GM12878 (cell line): ENCODE results near the gene GPER1. TPM values are rescaled to one million over a fixed set of nuclear protein-coding genes. Genes with fewer than 3 reads are reported as not detected.

Experiments used
- ATAC-seq: fragments of 200-7000 bp; cut with Tn5 transposase; 3 replicates; pipeline ENCODE4 v1.9.1; 2020; ENCODE audit warnings: mild to moderate bottlenecking, moderate library complexity
- BruUV-seq: library from RNA; stranded (reverse); fragments of 400-500 nt; replicated peaks from 2 replicates; lab custom pipeline; 2021; lab: Mats Ljungman, UMichigan
- CTCF ChIA-PET: fragments of 300-600 bp; sonication (Branson Sonifier 250); formaldehyde crosslinking; extraction: SDS; loops from one replicate; lab custom pipeline; 2021; ENCODE audit warnings: inconsistent platforms; lab: Yijun Ruan, JAX
- POLR2A ChIA-PET: fragments of 350-600 bp; formaldehyde crosslinking; extraction: SDS; loops from one replicate; lab custom pipeline; 2021; ENCODE audit warnings: inconsistent platforms; lab: Charles Lee
- RAD21 ChIA-PET: fragments of 300-600 bp; sonication (Branson Sonifier 250); formaldehyde crosslinking; loops from one replicate; lab custom pipeline; 2023; ENCODE audit warnings: antibody characterized with exemption; ENCODE audit not compliant: unreplicated experiment; lab: Charles Lee
- SMC1A ChIA-PET: fragments of 300-600 bp; sonication (Branson Sonifier 250); formaldehyde crosslinking; loops from one replicate; lab custom pipeline; 2023; ENCODE audit not compliant: unreplicated experiment, uncharacterized antibody; lab: Charles Lee
- DNase-seq: peaks from one replicate; pipeline ENCODE4 v3.0.0-alpha.2; 2011; ENCODE audit warnings: low read depth, low spot score
- FAIRE-seq: peaks from 3 replicates; lab custom pipeline; 2011; peaks lifted over from hg19 to GRCh38; lab: Jason Lieb, UNC
- H2AFZ ChIP-seq: 2 replicates; pipeline ENCODE4 v1.6.0; 2011; ENCODE audit warnings: low read depth, low read length, control low read depth; ENCODE audit not compliant: control insufficient read depth
- H3K27ac ChIP-seq: 2 replicates; pipeline ENCODE4 v1.5.1; 2011; ENCODE audit warnings: control low read depth; ENCODE audit not compliant: control insufficient read depth, insufficient read depth
- H3K27me3 ChIP-seq, 2 experiments: replicated peaks in 1 of 2; 2 replicates each; pipeline versions ENCODE4 v1.6.0 to v1.6.1; 2011; ENCODE audit warnings: low read length in 1 of 2; ENCODE audit not compliant: control insufficient read depth in 2 of 2, insufficient read depth in 2 of 2
- H3K36me3 ChIP-seq, 2 experiments: 2 replicates each; pipeline ENCODE4 v1.5.1; 2011; ENCODE audit warnings: low read length in 1 of 2; ENCODE audit not compliant: control insufficient read depth in 2 of 2, insufficient read depth in 2 of 2
- H3K4me1 ChIP-seq: 2 replicates; pipeline ENCODE4 v1.6.1; 2011; ENCODE audit warnings: mild to moderate bottlenecking, low read length, moderate library complexity, mixed read lengths; ENCODE audit not compliant: control insufficient read depth, insufficient read depth
- H3K4me2 ChIP-seq: 2 replicates; pipeline ENCODE4 v1.6.0; 2011; ENCODE audit warnings: control low read depth; ENCODE audit not compliant: control insufficient read depth, insufficient read depth
- H3K4me3 ChIP-seq: fragments of 200-600 bp; sonication (generic); 2 replicates; pipeline ENCODE4 v1.5.1; 2016
- H3K79me2 ChIP-seq: 2 replicates; pipeline ENCODE4 v1.6.0; 2011; ENCODE audit warnings: low read length; ENCODE audit not compliant: control insufficient read depth, insufficient read depth
- H3K9ac ChIP-seq: 2 replicates; pipeline ENCODE4 v1.8.0; 2011; ENCODE audit warnings: low read length, control low read depth, mixed read lengths; ENCODE audit not compliant: control insufficient read depth, insufficient read depth
- H3K9me3 ChIP-seq: replicated peaks from 3 replicates; pipeline ENCODE4 v1.5.1; 2011; ENCODE audit warnings: mild to moderate bottlenecking, low read length; ENCODE audit not compliant: control insufficient read depth, insufficient read depth
- H4K20me1 ChIP-seq: 2 replicates; pipeline ENCODE4 v1.6.0; 2011; ENCODE audit not compliant: control insufficient read depth, insufficient read depth
- ATF7 ChIP-seq: fragments of 450-650 bp; IDR thresholded peaks from 2 replicates; pipeline ENCODE4 v1.6.1; 2016; ENCODE audit warnings: low read depth, mild to moderate bottlenecking
- CBX5 ChIP-seq: sonication (generic); IDR thresholded peaks from 2 replicates; pipeline ENCODE4 v1.6.1; 2016; ENCODE audit warnings: low read depth, moderate library complexity, mild to moderate bottlenecking, inconsistent platforms
- CEBPB ChIP-seq, 2 experiments: fragments of 150-350 bp in 1 of 2; IDR thresholded peaks; 2 replicates each; pipeline ENCODE4 v1.6.1; 2012 to 2014; ENCODE audit warnings: low read depth in 2 of 2, low read length in 2 of 2, borderline replicate concordance in 1 of 2, inconsistent platforms in 1 of 2
- ETV6 ChIP-seq, 2 experiments: fragments of 450-650 bp in 1 of 2; IDR thresholded peaks in 1 of 2; conservative IDR thresholded peaks in 1 of 2; 2 replicates each; pipeline ENCODE4 v1.6.1; 2014; ENCODE audit warnings: antibody characterized with exemption in 1 of 2, borderline replicate concordance in 1 of 2, low read depth in 1 of 2, mild to moderate bottlenecking in 1 of 2, moderate library complexity in 1 of 2
- IKZF2 ChIP-seq, 2 experiments: fragments of 450-650 bp; IDR thresholded peaks; 2 replicates each; pipeline ENCODE4 v1.6.1; 2017; ENCODE audit warnings: mild to moderate bottlenecking in 2 of 2, moderate library complexity in 2 of 2
- JUND ChIP-seq: IDR thresholded peaks from 2 replicates; pipeline ENCODE4 v1.6.1; 2012; ENCODE audit warnings: low read depth, mild to moderate bottlenecking, low read length, improper control_type of control experiment, moderate library complexity
- NFIC ChIP-seq: IDR thresholded peaks from 2 replicates; pipeline ENCODE4 v1.6.1; 2012; ENCODE audit warnings: low read depth, mild to moderate bottlenecking, inconsistent platforms, low read length, moderate library complexity
- NR2F1 ChIP-seq: fragments of 450-650 bp; conservative IDR thresholded peaks from 2 replicates; pipeline ENCODE4 v1.6.1; 2017; ENCODE audit warnings: mild to moderate bottlenecking
- NRF1 ChIP-seq: conservative IDR thresholded peaks from 2 replicates; pipeline ENCODE4 v1.6.1; 2011; ENCODE audit warnings: mild to moderate bottlenecking, low read depth, low read length, improper control_type of control experiment
- SP1 ChIP-seq: IDR thresholded peaks from one replicate; pipeline ENCODE4 v1.6.1; 2011; ENCODE audit warnings: low read depth, low read length
- TARDBP ChIP-seq: IDR thresholded peaks from 2 replicates; pipeline ENCODE4 v1.6.1; 2016; ENCODE audit warnings: borderline replicate concordance
- ZNF384 ChIP-seq: IDR thresholded peaks from 2 replicates; pipeline ENCODE4 v1.6.1; 2012; ENCODE audit warnings: low read depth, mild to moderate bottlenecking, low read length, improper control_type of control experiment, borderline replicate concordance
- WGBS: methylation state at CpG from one replicate; pipeline ENCODE4 v1.1.6; 2016; ENCODE audit warnings: low lambda C conversion rate; ENCODE audit not compliant: insufficient replicate concordance, insufficient coverage; ENCODE audit errors: missing lambda C conversion rate; 5-methylcytosine and 5-hydroxymethylcytosine counted together
- in situ Hi-C: fragments of 300-500 bp; cut with MboI; formaldehyde crosslinking; loops from 9 replicates; pipeline ENCODE4 v1.14.3; 2018; ENCODE audit warnings: mixed read lengths
- intact Hi-C: fragments of 100-400 bp; cut with micrococcal nuclease; formaldehyde crosslinking; loops from one replicate; pipeline ENCODE4 v1.14.2; 2022; ENCODE audit not compliant: unreplicated experiment
- polyA plus RNA-seq, 11 experiments: library from polyadenylated mRNA; depleted of rRNA in 4 of 11; unstranded in 6 of 11; stranded (reverse) in 5 of 11; fragments of >200 nt; fragmentation: Nextera tagmentation in 4 of 11; fragmentation: Illumina TruSeq in 1 of 11; extraction: Ambion mirVana in 4 of 11; extraction: Trizol in 1 of 11; gene quantifications; 1 replicate in 1 of 11; 2 replicates in 10 of 11; pipeline versions ENCODE4 v1.2.1 to v1.2.3, GENCODE V29; 2011 to 2016; ENCODE audit warnings: inconsistent platforms in 2 of 11, missing spikeins in 2 of 11, low read depth in 1 of 11
- total RNA-seq, 4 experiments: library from RNA; depleted of rRNA in 3 of 4; stranded (reverse); fragments of >200 nt in 3 of 4; fragmentation: Illumina TruSeq in 1 of 4; extraction: Trizol in 1 of 4; gene quantifications; 2 replicates each; pipeline versions ENCODE4 v1.2.1 to v1.2.3, GENCODE V29; 2013 to 2021
- TF ChIP-seq, protein P1 (sequence below): IDR thresholded peaks from 2 replicates; pipeline ENCODE4 v1.6.1; 2012; ENCODE audit warnings: low read depth, low read length, improper control_type of control experiment
- TF ChIP-seq, protein P2 (sequence below): IDR thresholded peaks from 2 replicates; pipeline ENCODE4 v1.6.1; 2011; ENCODE audit warnings: mild to moderate bottlenecking, low read depth, low read length, moderate library complexity; ENCODE audit not compliant: insufficient replicate concordance
- TF ChIP-seq, protein P3 (sequence below): fragments of 450-650 bp; IDR thresholded peaks from 2 replicates; pipeline ENCODE4 v1.6.1; 2016; ENCODE audit warnings: mild to moderate bottlenecking
- TF ChIP-seq, protein P4 (sequence below): fragments of 150-350 bp; IDR thresholded peaks from 2 replicates; pipeline ENCODE4 v1.6.1; 2014; ENCODE audit warnings: mild to moderate bottlenecking, low read depth, low read length
- TF ChIP-seq, protein P5 (sequence below): IDR thresholded peaks from 2 replicates; pipeline ENCODE4 v1.6.1; 2011; ENCODE audit warnings: low read depth, mild to moderate bottlenecking, low read length, moderate library complexity, borderline replicate concordance; ENCODE audit errors: extremely low read depth

The GPER1 gene
- total and polyA plus RNA-seq, 10 of the 15 experiments (the other 5 are each of a cell fraction or from before 2014, with no cell fraction given) = 0.03 to 6.5 (median 2.6) TPM

DNA sequence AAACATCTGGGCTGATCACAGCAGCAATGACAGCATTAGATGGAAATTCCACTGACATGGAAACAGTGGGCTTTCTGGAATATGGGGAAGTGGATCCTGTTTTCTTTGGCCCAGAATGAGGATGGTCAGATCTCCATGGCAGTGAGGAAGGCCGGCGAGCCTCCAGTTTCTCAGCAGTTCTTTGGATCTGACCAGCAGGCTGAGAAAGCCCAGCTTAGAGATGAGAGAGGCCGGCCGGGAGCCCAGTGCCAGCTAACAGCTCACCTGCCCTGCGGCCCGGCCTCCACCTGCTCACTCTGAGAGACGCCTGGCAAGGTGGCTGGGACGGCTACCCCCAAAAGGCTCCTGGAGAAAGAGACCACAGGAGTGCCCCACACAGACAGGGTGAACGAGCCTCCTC lies 24.2 kb downstream of the GPER1 start:
- Histone ChIP-seq H3K9me3 (no peaks in the 10 kb centered on the region), H3K36me3 (peaks cover 0 to 1% of the 10 kb centered on the region in 2 experiments; a peak in 2 of 4 replicates), H3K79me2 (no peaks in the 10 kb centered on the region), H3K9ac (no peak overlapping the region), H3K27me3 (no peaks in the 10 kb centered on the region), H3K27ac (no peak overlapping the region), H2AFZ (no peak overlapping the region), H4K20me1 (no peaks in the 10 kb centered on the region), H3K4me1 (no peaks in the 10 kb centered on the region), H3K4me3 (no peak overlapping the region), H3K4me2 (no peak overlapping the region)
- ChIA-PET RAD21 (no interaction called here), SMC1A (interaction anchor here (1.3 kb wide), 1 partner anchor 8 kb away, joined by 5 read pairs; no protein-coding TSS in a partner anchor), CTCF (no interaction called here), POLR2A (no interaction called here)
- intact Hi-C loops = no loop called here
- no peak for FAIRE-seq
- DNase-seq = no peak
- no TSS peak for BruUV-seq
- in situ Hi-C loops = no loop called here
- no peak for ATAC-seq
- 96% methylated on average over 9 of the region's 9 CpGs for WGBS
- TF ChIP-seq ETV6 (conservative IDR thresholded peaks at IDR 0.05 in 1 of 2, IDR thresholded peaks at IDR 0.05 in 1 of 2; ENCODE audit: borderline replicate concordance in 1 of 2, low read depth in 1 of 2) (no peak), CBX5 (no peak), TARDBP (no peak), ATF7 (no peak), SP1 (no peak), NFIC (no peak), ZNF384 (no peak), NR2F1 (no peak), JUND (no peak), IKZF2 (IDR thresholded peaks at IDR 0.05) (no peak), NRF1 (no peak), CEBPB (IDR thresholded peaks at IDR 0.05; ENCODE audit: borderline replicate concordance in 1 of 2, low read depth in 2 of 2, low read length in 2 of 2) (no peak)
- TF ChIP-seq, protein P1, sequence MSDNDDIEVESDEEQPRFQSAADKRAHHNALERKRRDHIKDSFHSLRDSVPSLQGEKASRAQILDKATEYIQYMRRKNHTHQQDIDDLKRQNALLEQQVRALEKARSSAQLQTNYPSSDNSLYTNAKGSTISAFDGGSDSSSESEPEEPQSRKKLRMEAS = no peak
- TF ChIP-seq, protein P2, sequence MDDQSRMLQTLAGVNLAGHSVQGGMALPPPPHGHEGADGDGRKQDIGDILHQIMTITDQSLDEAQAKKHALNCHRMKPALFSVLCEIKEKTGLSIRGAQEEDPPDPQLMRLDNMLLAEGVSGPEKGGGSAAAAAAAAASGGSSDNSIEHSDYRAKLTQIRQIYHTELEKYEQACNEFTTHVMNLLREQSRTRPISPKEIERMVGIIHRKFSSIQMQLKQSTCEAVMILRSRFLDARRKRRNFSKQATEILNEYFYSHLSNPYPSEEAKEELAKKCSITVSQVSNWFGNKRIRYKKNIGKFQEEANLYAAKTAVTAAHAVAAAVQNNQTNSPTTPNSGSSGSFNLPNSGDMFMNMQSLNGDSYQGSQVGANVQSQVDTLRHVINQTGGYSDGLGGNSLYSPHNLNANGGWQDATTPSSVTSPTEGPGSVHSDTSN = no peak
- TF ChIP-seq, protein P3, sequence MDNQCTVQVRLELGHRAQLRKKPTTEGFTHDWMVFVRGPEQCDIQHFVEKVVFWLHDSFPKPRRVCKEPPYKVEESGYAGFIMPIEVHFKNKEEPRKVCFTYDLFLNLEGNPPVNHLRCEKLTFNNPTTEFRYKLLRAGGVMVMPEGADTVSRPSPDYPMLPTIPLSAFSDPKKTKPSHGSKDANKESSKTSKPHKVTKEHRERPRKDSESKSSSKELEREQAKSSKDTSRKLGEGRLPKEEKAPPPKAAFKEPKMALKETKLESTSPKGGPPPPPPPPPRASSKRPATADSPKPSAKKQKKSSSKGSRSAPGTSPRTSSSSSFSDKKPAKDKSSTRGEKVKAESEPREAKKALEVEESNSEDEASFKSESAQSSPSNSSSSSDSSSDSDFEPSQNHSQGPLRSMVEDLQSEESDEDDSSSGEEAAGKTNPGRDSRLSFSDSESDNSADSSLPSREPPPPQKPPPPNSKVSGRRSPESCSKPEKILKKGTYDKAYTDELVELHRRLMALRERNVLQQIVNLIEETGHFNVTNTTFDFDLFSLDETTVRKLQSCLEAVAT = no peak
- TF ChIP-seq, protein P4, sequence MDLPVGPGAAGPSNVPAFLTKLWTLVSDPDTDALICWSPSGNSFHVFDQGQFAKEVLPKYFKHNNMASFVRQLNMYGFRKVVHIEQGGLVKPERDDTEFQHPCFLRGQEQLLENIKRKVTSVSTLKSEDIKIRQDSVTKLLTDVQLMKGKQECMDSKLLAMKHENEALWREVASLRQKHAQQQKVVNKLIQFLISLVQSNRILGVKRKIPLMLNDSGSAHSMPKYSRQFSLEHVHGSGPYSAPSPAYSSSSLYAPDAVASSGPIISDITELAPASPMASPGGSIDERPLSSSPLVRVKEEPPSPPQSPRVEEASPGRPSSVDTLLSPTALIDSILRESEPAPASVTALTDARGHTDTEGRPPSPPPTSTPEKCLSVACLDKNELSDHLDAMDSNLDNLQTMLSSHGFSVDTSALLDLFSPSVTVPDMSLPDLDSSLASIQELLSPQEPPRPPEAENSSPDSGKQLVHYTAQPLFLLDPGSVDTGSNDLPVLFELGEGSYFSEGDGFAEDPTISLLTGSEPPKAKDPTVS = no peak
- TF ChIP-seq, protein P5, sequence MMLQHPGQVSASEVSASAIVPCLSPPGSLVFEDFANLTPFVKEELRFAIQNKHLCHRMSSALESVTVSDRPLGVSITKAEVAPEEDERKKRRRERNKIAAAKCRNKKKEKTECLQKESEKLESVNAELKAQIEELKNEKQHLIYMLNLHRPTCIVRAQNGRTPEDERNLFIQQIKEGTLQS = no peak
